HepG2 (cell line): ENCODE measurements around the gene TSPAN3. TPM values are rescaled to one million over a fixed set of nuclear protein-coding genes. Genes with fewer than 3 reads are reported as not detected.
A peak's percentile ranks its signal among the peaks of the same experiment; 100 is the strongest.

Source experiments
- BHLHE40 ChIP-seq: IDR thresholded peaks from 2 replicates; pipeline ENCODE4 v1.6.1; 2011; ENCODE audit warnings: low read length, improper control_type of control experiment
- DMTF1 ChIP-seq: sonication (generic); formaldehyde crosslinking; IDR thresholded peaks from 2 replicates; pipeline ENCODE4 v1.4.0; 2020; ENCODE audit warnings: mild to moderate bottlenecking, missing genetic modification reagents
- ETV6 ChIP-seq: sonication (generic); formaldehyde crosslinking; conservative IDR thresholded peaks from 2 replicates; pipeline ENCODE4 v1.4.0; 2020; ENCODE audit warnings: missing genetic modification reagents
- HIVEP1 ChIP-seq: sonication (generic); formaldehyde crosslinking; IDR thresholded peaks from 2 replicates; pipeline ENCODE4 v1.4.0; 2020; ENCODE audit warnings: mild to moderate bottlenecking, missing genetic modification reagents
- HOXA9 ChIP-seq: sonication (generic); formaldehyde crosslinking; IDR thresholded peaks from 2 replicates; pipeline ENCODE4 v1.8.1; 2022; ENCODE audit warnings: missing genetic modification reagents, mild to moderate bottlenecking, moderate library complexity, borderline replicate concordance
- IRF1 ChIP-seq: sonication (generic); formaldehyde crosslinking; IDR thresholded peaks from 2 replicates; pipeline ENCODE4 v1.4.0; 2020; ENCODE audit warnings: low read depth, mild to moderate bottlenecking, missing genetic modification reagents
- MBNL3 ChIP-seq: fragments of 250-450 bp; sonication (Bioruptor Pico); conservative IDR thresholded peaks from 2 replicates; pipeline ENCODE4 v1.8.0; 2022; ENCODE audit warnings: mild to moderate bottlenecking, inconsistent platforms
- MIXL1 ChIP-seq: IDR thresholded peaks from 2 replicates; pipeline ENCODE4 v1.6.1; 2016
- SMARCC2 ChIP-seq: fragments of 450-650 bp; IDR thresholded peaks from 2 replicates; pipeline ENCODE4 v1.6.1; 2017; ENCODE audit warnings: antibody characterized with exemption, mild to moderate bottlenecking
- SNAPC4 ChIP-seq: sonication (generic); formaldehyde crosslinking; IDR thresholded peaks from 2 replicates; pipeline ENCODE4 v1.4.0; 2020; ENCODE audit warnings: mild to moderate bottlenecking, missing genetic modification reagents
- TGIF2 ChIP-seq: IDR thresholded peaks from 2 replicates; pipeline ENCODE4 v1.6.1; 2016; ENCODE audit warnings: control low read depth, missing compliant biosample characterization
- U2AF2 ChIP-seq: fragments of 200-400 bp; formaldehyde crosslinking; IDR thresholded peaks from 2 replicates; pipeline ENCODE4 v1.6.1; 2017; ENCODE audit warnings: low read depth, mild to moderate bottlenecking, low read length
- ZBED4 ChIP-seq: sonication (generic); formaldehyde crosslinking; IDR thresholded peaks from 2 replicates; pipeline ENCODE4 v1.4.0; 2020; ENCODE audit warnings: missing genetic modification reagents, borderline replicate concordance
- ZC3H13 ChIP-seq: sonication (generic); formaldehyde crosslinking; IDR thresholded peaks from 2 replicates; pipeline ENCODE4 v1.8.1; 2023; ENCODE audit warnings: mild to moderate bottlenecking, missing genetic modification reagents, moderate library complexity
- ZNF530 ChIP-seq: sonication (generic); formaldehyde crosslinking; IDR thresholded peaks from 2 replicates; pipeline ENCODE4 v1.5.0; 2020; ENCODE audit warnings: low read depth, mild to moderate bottlenecking, missing genetic modification reagents
- ZNF556 ChIP-seq: sonication (generic); formaldehyde crosslinking; IDR thresholded peaks from 2 replicates; pipeline ENCODE4 v1.4.0; 2020; ENCODE audit warnings: mild to moderate bottlenecking, missing genetic modification reagents, borderline replicate concordance
- ZNF660 ChIP-seq: sonication (generic); formaldehyde crosslinking; IDR thresholded peaks from 2 replicates; pipeline ENCODE4 v1.5.1; 2020; ENCODE audit warnings: mild to moderate bottlenecking, low read depth, missing genetic modification reagents, borderline replicate concordance
- ZNF672 ChIP-seq: sonication (generic); formaldehyde crosslinking; IDR thresholded peaks from 2 replicates; pipeline ENCODE4 v1.8.1; 2022; ENCODE audit warnings: missing genetic modification reagents
- ZNF768 ChIP-seq: sonication (generic); formaldehyde crosslinking; IDR thresholded peaks from 2 replicates; pipeline ENCODE4 v1.4.0; 2020; ENCODE audit warnings: missing genetic modification reagents
- polyA plus RNA-seq, 8 experiments: library from polyadenylated mRNA; depleted of rRNA in 3 of 8; stranded (reverse) in 7 of 8; unstranded in 1 of 8; fragments of >200 nt; fragmentation: Illumina TruSeq in 4 of 8; extraction: Trizol in 4 of 8; gene quantifications; 2 replicates each; pipeline versions ENCODE4 v1.2.1 to v1.2.3, GENCODE V29; 2011 to 2016; ENCODE audit warnings: low read depth in 4 of 8, missing spikeins in 1 of 8, mixed read lengths in 1 of 8; ENCODE audit not compliant: insufficient read depth in 1 of 8
- total RNA-seq, 5 experiments: library from RNA; depleted of rRNA; stranded (reverse); fragments of >200 nt; fragmentation: Illumina TruSeq; extraction: Trizol; gene quantifications; 2 replicates each; pipeline ENCODE4 v1.2.3, GENCODE V29; 2016; ENCODE audit warnings: low read depth in 1 of 5

TSPAN3 gene
- total and polyA plus RNA-seq, 2 of the 13 experiments (the other 11 are each of a cell fraction or from before 2014, with no cell fraction given) = 167 to 170 TPM

- TF ChIP-seq ETV6 (CRISPR knock-in tag) = no peak
- TF ChIP-seq ZNF660 (CRISPR knock-in tag) = no peak
- TF ChIP-seq MIXL1 = 0 out of 2 replicates have a peak, but pooled peaks have one; percentile 34
- TF ChIP-seq DMTF1 (CRISPR knock-in tag) = no peak
- TF ChIP-seq ZBED4 = no peak
- TF ChIP-seq ZNF530 (CRISPR knock-in tag) = no peak
- no peak for TF ChIP-seq MBNL3 (CRISPR knock-in tag)
- TF ChIP-seq HOXA9 = no peak
- TF ChIP-seq SMARCC2 = no peak
- TF ChIP-seq IRF1 (CRISPR knock-in tag) = no peak
- peak; percentile 32; the same call in 1 of the 2 replicates for TF ChIP-seq SNAPC4 (CRISPR knock-in tag)
- 0 out of 2 replicates have a peak, but pooled peaks have one; percentile 58 for TF ChIP-seq TGIF2 (CRISPR knock-in tag)
- no peak for TF ChIP-seq U2AF2
- TF ChIP-seq ZNF556 (CRISPR knock-in tag) = peak; percentile 74; the same call in 1 of the 2 replicates
- TF ChIP-seq ZC3H13 (CRISPR knock-in tag) = no peak
- no peak for TF ChIP-seq BHLHE40
- no peak for TF ChIP-seq ZNF672 (CRISPR knock-in tag)
- no peak for TF ChIP-seq HIVEP1 (CRISPR knock-in tag)
- no peak for TF ChIP-seq ZNF768 (CRISPR knock-in tag)
Measured at GRCh38 chr15:77032052-77032646, 38.8 kb downstream of the TSPAN3 start (continued).
